Measurements from ENCODE around the gene TNFAIP8L3.

Gene TNFAIP8L3

GRCh38 chr15:51093488-51093838, 1.2 kb downstream of the TNFAIP8L3 start:
- no peaks in the 10 kb centered on the region for H4K20me1 ChIP-seq (ENCODE audit: insufficient read depth, low read length, poor library complexity, severe bottlenecking)
- H3K9ac ChIP-seq (ENCODE audit: low read depth, low read length, poor library complexity, severe bottlenecking) = no peak overlapping the region
- H3K4me2 ChIP-seq (ENCODE audit: low read depth, low read length, poor library complexity, severe bottlenecking) = no peak overlapping the region
- no peaks in the 10 kb centered on the region for H3K4me1 ChIP-seq (ENCODE audit: insufficient read depth, low read length, poor library complexity, severe bottlenecking)
- no peak overlapping the region for H2AFZ ChIP-seq (ENCODE audit: low read length)
- no peaks in the 10 kb centered on the region for H3K36me3 ChIP-seq (ENCODE audit: insufficient read depth, low read length)
- H3K79me2 ChIP-seq (ENCODE audit: insufficient read depth, low read length) = no peaks in the 10 kb centered on the region
- H3K4me3 ChIP-seq (ENCODE audit: low read length, poor library complexity, severe bottlenecking) = no peak overlapping the region
- no peaks in the 10 kb centered on the region for H3F3A ChIP-seq (ENCODE audit: low read depth)
- H3K27me3 ChIP-seq (ENCODE audit: insufficient read depth, low read length, poor library complexity, severe bottlenecking) = no peaks in the 10 kb centered on the region
- no peaks in the 10 kb centered on the region for H3K9me3 ChIP-seq (ENCODE audit: insufficient read depth, low read depth, low read length)
- TF ChIP-seq, protein P1, sequence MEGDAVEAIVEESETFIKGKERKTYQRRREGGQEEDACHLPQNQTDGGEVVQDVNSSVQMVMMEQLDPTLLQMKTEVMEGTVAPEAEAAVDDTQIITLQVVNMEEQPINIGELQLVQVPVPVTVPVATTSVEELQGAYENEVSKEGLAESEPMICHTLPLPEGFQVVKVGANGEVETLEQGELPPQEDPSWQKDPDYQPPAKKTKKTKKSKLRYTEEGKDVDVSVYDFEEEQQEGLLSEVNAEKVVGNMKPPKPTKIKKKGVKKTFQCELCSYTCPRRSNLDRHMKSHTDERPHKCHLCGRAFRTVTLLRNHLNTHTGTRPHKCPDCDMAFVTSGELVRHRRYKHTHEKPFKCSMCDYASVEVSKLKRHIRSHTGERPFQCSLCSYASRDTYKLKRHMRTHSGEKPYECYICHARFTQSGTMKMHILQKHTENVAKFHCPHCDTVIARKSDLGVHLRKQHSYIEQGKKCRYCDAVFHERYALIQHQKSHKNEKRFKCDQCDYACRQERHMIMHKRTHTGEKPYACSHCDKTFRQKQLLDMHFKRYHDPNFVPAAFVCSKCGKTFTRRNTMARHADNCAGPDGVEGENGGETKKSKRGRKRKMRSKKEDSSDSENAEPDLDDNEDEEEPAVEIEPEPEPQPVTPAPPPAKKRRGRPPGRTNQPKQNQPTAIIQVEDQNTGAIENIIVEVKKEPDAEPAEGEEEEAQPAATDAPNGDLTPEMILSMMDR (conservative IDR thresholded peaks at IDR 0.05; ENCODE audit: low read length) = no peak
- no peak for TF ChIP-seq EZH2phosphoT487 (IDR thresholded peaks at IDR 0.05; ENCODE audit: borderline replicate concordance)
- H3K9me2 ChIP-seq (replicated peaks; ENCODE audit: low read depth, low read length) = no peaks in the 10 kb centered on the region

DNA sequence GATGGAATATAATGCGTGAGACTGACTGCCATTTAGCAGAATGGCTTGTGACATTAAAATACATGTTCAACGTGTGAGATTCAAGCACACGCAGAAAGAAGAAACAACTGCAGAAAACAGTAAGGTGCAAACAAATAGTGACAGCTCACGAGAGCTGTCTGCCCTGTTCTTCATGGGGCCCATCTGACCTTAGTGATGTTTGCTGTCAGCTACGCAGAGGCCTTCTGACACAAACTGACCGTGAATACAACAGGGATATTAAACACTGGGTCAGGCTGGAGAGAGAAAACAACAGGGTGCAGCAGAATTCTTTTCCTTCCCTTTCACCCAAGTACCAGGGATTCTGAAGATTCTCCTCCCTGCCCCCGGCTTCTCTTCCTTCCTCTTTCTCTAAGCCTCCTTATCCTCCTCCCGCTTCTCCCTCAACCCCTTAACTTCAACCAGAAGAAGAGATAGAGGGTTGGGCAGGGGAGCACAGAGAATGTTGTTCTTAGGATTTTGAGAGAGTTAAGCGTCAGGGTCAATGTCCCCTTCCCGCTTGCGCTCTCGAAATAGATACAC, 2.1 kb downstream of the TNFAIP8L3 start:
- H3K36me3 ChIP-seq (ENCODE audit: insufficient read depth, low read length) = no peaks in the 10 kb centered on the region
- H3K27me3 ChIP-seq (ENCODE audit: insufficient read depth, low read length, poor library complexity, severe bottlenecking) = no peaks in the 10 kb centered on the region
- no peak overlapping the region for H2AFZ ChIP-seq (ENCODE audit: low read length)
- H3K9me3 ChIP-seq (ENCODE audit: insufficient read depth, low read depth, low read length) = no peaks in the 10 kb centered on the region
- H3K9ac ChIP-seq (ENCODE audit: low read depth, low read length, poor library complexity, severe bottlenecking) = no peak overlapping the region
- H3K4me3 ChIP-seq (ENCODE audit: low read length, poor library complexity, severe bottlenecking) = no peak overlapping the region
- H3K9me2 ChIP-seq (replicated peaks; ENCODE audit: low read depth, low read length) = no peaks in the 10 kb centered on the region
- no peak overlapping the region for H3K4me2 ChIP-seq (ENCODE audit: low read depth, low read length, poor library complexity, severe bottlenecking)
- no peaks in the 10 kb centered on the region for H3F3A ChIP-seq (ENCODE audit: low read depth)
- TF ChIP-seq EZH2phosphoT487 (IDR thresholded peaks at IDR 0.05; ENCODE audit: borderline replicate concordance) = no peak
- TF ChIP-seq, protein P1 (conservative IDR thresholded peaks at IDR 0.05; ENCODE audit: low read length) = no peak
- H4K20me1 ChIP-seq (ENCODE audit: insufficient read depth, low read length, poor library complexity, severe bottlenecking) = no peaks in the 10 kb centered on the region
- H3K4me1 ChIP-seq (ENCODE audit: insufficient read depth, low read length, poor library complexity, severe bottlenecking) = no peaks in the 10 kb centered on the region
- no peaks in the 10 kb centered on the region for H3K79me2 ChIP-seq (ENCODE audit: insufficient read depth, low read length)

- Histone ChIP-seq H3K9me3 (ENCODE audit: insufficient read depth, low read depth, low read length) (no peaks in the 10 kb centered on the region), H2AFZ (ENCODE audit: low read length) (no peak overlapping the region), H4K20me1 (ENCODE audit: insufficient read depth, low read length, poor library complexity, severe bottlenecking) (no peaks in the 10 kb centered on the region), H3K4me1 (ENCODE audit: insufficient read depth, low read length, poor library complexity, severe bottlenecking) (no peaks in the 10 kb centered on the region), H3F3A (ENCODE audit: low read depth) (no peaks in the 10 kb centered on the region), H3K4me3 (ENCODE audit: low read length, poor library complexity, severe bottlenecking) (no peak overlapping the region), H3K9ac (ENCODE audit: low read depth, low read length, poor library complexity, severe bottlenecking) (no peak overlapping the region), H3K27me3 (ENCODE audit: insufficient read depth, low read length, poor library complexity, severe bottlenecking) (no peaks in the 10 kb centered on the region), H3K36me3 (ENCODE audit: insufficient read depth, low read length) (no peaks in the 10 kb centered on the region), H3K9me2 (replicated peaks; ENCODE audit: low read depth, low read length) (no peaks in the 10 kb centered on the region), H3K79me2 (ENCODE audit: insufficient read depth, low read length) (no peaks in the 10 kb centered on the region), H3K4me2 (ENCODE audit: low read depth, low read length, poor library complexity, severe bottlenecking) (no peak overlapping the region)
- TF ChIP-seq, protein P1 (conservative IDR thresholded peaks at IDR 0.05; ENCODE audit: low read length) = no peak
- no peak for TF ChIP-seq EZH2phosphoT487 (IDR thresholded peaks at IDR 0.05; ENCODE audit: borderline replicate concordance)
These were observed 4.0 kb downstream of the TNFAIP8L3 start for GRCh38 chr15:51090753-51091152.

All from Loucy (cell line).